NCI-H2196 (cell line): ENCODE data around the gene RASGEF1B.

ENCODE experiments used
- DNase-seq: peaks from one replicate; lab custom pipeline; 2025; ENCODE audit not compliant: unreplicated experiment; lab: John Stamatoyannopoulos, UW

RASGEF1B gene

GRCh38 chr4:81399306-81400086 lies 72.2 kb downstream of the RASGEF1B start:
- no peak for DNase-seq

GRCh38 chr4:81398379-81398778 lies 73.3 kb downstream of the RASGEF1B start:
- no peak for DNase-seq

- no peak for DNase-seq
Observed at GRCh38 chr4:81397635-81398034, 74.1 kb downstream of the RASGEF1B start.

GRCh38 chr4:81395239-81395638 lies 76.5 kb downstream of the RASGEF1B start:
- DNase-seq: no peak

GRCh38 chr4:81392164-81392563 lies 79.5 kb downstream of the RASGEF1B start:
- DNase-seq: no peak

GRCh38 chr4:81389720-81390119 lies 82.0 kb downstream of the RASGEF1B start:
- no peak for DNase-seq

GRCh38 chr4:81380437-81380836 lies 91.3 kb downstream of the RASGEF1B start:
- DNase-seq: no peak

- DNase-seq: no peak
Observed at GRCh38 chr4:81378386-81378785, 93.3 kb downstream of the RASGEF1B start.

- no peak for DNase-seq
Observed at GRCh38 chr4:81377191-81377590, 94.5 kb downstream of the RASGEF1B start.

- DNase-seq: no peak
Observed at GRCh38 chr4:81376720-81377119, 95.0 kb downstream of the RASGEF1B start.
